Testis (tissue), 2 donors: ENCODE results near the gene OLA1.

ENCODE experiments used
- POLR2A ChIP-seq: fragments of 450-650 bp; IDR thresholded peaks from one replicate; pipeline ENCODE4 v1.6.1; 2017; ENCODE audit warnings: antibody characterized with exemption, mild to moderate bottlenecking, moderate library complexity
- TF ChIP-seq, protein P1 (sequence below), 3 experiments: fragments of 450-650 bp in 2 of 3; fragments of 200-600 bp in 1 of 3; sonication (generic) in 1 of 3; IDR thresholded peaks; one replicate each; pipeline ENCODE4 v1.5.1; 2016 to 2019; ENCODE audit warnings: antibody characterized with exemption in 3 of 3, mild to moderate bottlenecking in 2 of 3, moderate library complexity in 1 of 3

DNA sequence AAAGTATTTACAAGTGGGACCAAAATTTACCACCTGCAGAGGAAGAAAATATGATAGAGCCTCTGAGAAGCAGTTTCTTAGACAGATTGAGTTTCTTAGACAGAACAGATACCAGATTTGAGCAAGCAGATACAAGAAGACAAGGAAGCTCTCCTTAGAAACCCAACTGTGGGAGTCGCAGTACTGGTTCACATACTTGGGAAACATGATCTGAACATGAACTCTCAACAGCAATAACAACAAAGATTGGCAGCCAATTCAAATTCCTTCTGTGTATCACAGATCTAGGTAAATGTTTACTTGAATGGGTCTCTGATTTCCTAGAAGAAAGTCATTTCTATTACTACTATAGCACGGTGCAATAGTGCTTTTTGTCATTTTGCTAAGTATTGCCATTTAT, 82.1 kb downstream of the OLA1 start:
- TF ChIP-seq, protein P1, sequence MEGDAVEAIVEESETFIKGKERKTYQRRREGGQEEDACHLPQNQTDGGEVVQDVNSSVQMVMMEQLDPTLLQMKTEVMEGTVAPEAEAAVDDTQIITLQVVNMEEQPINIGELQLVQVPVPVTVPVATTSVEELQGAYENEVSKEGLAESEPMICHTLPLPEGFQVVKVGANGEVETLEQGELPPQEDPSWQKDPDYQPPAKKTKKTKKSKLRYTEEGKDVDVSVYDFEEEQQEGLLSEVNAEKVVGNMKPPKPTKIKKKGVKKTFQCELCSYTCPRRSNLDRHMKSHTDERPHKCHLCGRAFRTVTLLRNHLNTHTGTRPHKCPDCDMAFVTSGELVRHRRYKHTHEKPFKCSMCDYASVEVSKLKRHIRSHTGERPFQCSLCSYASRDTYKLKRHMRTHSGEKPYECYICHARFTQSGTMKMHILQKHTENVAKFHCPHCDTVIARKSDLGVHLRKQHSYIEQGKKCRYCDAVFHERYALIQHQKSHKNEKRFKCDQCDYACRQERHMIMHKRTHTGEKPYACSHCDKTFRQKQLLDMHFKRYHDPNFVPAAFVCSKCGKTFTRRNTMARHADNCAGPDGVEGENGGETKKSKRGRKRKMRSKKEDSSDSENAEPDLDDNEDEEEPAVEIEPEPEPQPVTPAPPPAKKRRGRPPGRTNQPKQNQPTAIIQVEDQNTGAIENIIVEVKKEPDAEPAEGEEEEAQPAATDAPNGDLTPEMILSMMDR (IDR thresholded peaks at IDR 0.05), result no peak
- TF ChIP-seq POLR2A, result no peak
